Activated gamma-delta T cell treated with anti-CD3 and anti-CD28 coated beads, Interleukin-2, amount 50 U/mL, for 16 hours (primary cell): ENCODE results near the gene FFAR2.

Experiments used
- DNase-seq: peaks from one replicate; pipeline ENCODE4 v3.0.0-alpha.2; 2020; ENCODE audit warnings: low read depth

FFAR2 gene

GRCh38 chr19:35425682-35426081 lies 22.4 kb upstream of the FFAR2 start:
- no peak for DNase-seq

GRCh38 chr19:35427187-35427586 lies 20.9 kb upstream of the FFAR2 start:
- DNase-seq, result no peak

GRCh38 chr19:35429698-35430408 lies 18.2 kb upstream of the FFAR2 start:
- no peak for DNase-seq

GRCh38 chr19:35430409-35431144 lies 17.5 kb upstream of the FFAR2 start:
- DNase-seq, result no peak

GRCh38 chr19:35431145-35431807 lies 16.8 kb upstream of the FFAR2 start:
- no peak for DNase-seq

- no peak for DNase-seq
These were observed 15.1 kb upstream of the FFAR2 start for GRCh38 chr19:35432911-35433310.

- DNase-seq, result no peak
These were observed 14.6 kb upstream of the FFAR2 start for GRCh38 chr19:35433448-35433847.

- no peak for DNase-seq
These were observed 12.2 kb upstream of the FFAR2 start for GRCh38 chr19:35435896-35436295.

- DNase-seq, result no peak
These were observed 11.3 kb upstream of the FFAR2 start for GRCh38 chr19:35436477-35437405.

GRCh38 chr19:35437406-35437951 lies 10.6 kb upstream of the FFAR2 start:
- DNase-seq, result no peak

GRCh38 chr19:35438096-35438495 lies 10.0 kb upstream of the FFAR2 start:
- no peak for DNase-seq

GRCh38 chr19:35438527-35438926 lies 9.5 kb upstream of the FFAR2 start:
- DNase-seq, result no peak

- no peak for DNase-seq
These were observed 8.1 kb upstream of the FFAR2 start for GRCh38 chr19:35439921-35440320.

GRCh38 chr19:35442091-35442490 lies 6.0 kb upstream of the FFAR2 start:
- DNase-seq, result no peak

GRCh38 chr19:35444735-35445134 lies 3.3 kb upstream of the FFAR2 start:
- DNase-seq, result no peak

GRCh38 chr19:35445826-35446593 lies 2.0 kb upstream of the FFAR2 start:
- no peak for DNase-seq

GRCh38 chr19:35449359-35450043 lies 1.4 kb downstream of the FFAR2 start:
- DNase-seq, result no peak

GRCh38 chr19:35451338-35452096 lies 3.5 kb downstream of the FFAR2 start:
- no peak for DNase-seq

- DNase-seq, result no peak
These were observed 6.6 kb downstream of the FFAR2 start for GRCh38 chr19:35454663-35455062.
